ENCODE data around the gene LRTM2.

The LRTM2 gene

DNA sequence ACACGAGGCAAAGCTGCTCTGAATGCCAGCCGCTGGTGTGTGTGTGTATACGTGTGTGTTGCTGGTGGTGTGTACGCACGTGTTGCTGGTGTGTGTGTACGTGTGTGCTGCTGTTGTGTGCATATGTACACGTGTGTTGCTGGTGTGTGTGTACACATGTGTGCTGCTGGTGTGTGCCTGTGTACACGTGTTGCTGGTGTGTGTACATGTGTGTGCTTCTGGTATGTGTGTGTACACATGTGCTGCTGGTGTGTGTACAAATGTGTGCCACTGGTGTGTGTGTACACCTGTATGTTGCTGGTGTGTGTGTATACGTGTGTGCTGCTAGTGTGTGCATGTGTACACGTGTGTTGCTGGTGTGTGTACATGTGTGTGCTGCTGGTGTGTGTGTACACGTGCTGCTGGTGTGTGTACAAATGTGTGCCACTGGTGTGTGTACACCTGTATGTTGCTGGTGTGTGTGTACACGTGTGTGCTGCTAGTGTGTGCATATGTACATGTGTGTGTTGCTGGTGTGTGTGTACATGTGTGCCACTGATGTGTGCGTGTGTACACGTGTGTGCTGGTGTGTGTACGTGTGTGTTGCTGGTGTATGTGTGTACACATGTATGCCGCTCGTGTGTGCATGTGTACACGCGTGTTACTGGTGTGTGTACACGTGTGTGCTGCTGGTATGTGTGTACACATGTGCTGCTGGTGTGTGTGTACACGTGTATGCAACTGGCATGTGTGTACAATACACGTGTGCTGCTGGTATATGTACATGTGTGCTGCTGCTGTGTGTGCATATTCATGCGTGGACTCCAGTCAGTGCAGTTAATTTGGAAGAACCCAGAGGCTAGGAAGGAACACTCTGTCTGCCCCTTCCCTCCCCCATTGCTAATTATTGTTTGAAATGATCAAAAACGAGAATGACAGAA, 50.9 kb downstream of the LRTM2 start:
- DNase-seq, result no peak

DNA sequence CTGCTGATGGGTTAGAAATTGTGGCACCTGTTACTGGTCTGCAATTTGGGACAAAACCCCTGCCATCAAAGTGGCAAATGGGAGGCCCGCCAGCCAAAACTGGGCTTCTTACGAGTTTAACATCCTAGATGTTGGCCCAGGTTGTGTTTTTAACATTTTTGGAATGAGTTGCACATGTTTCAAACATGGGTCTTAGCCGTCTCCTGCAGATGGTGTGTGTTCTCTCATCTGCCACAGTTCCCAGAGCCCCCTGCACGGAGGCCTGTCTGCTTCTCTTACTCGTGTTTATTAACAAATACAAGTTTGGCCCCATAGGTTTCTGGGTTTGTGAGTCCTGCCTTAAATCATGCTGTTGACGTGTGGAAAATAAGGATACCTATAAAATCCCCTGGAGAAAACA, 51.6 kb downstream of the LRTM2 start:
- no peak for DNase-seq

GRCh38 chr12:1872448-1872847, 52.1 kb downstream of the LRTM2 start:
- no peak for DNase-seq

GRCh38 chr12:1873531-1874510, 53.5 kb downstream of the LRTM2 start:
- DNase-seq, result no peak

- DNase-seq, result no peak
These were observed 55.2 kb downstream of the LRTM2 start for GRCh38 chr12:1875608-1876007.

DNA sequence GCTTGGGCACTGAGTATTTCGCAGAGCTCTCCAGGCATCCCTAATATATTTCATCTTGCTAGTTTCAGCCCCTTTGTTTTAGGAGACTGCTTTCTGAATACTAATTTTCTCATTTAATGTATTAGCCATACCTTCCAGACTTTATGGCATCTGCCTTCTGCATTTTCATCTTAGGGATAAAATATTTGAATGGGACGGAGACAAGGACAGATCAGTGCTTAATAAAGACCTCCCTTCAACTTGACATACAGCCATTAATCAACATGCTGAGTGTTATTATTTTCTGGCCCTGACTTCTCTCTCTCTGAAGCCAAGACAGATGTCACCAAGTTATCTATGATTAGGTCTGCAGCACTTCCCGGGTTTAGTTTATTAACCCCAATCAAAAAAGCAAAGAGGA, 55.7 kb downstream of the LRTM2 start:
- no peak for DNase-seq

DNA sequence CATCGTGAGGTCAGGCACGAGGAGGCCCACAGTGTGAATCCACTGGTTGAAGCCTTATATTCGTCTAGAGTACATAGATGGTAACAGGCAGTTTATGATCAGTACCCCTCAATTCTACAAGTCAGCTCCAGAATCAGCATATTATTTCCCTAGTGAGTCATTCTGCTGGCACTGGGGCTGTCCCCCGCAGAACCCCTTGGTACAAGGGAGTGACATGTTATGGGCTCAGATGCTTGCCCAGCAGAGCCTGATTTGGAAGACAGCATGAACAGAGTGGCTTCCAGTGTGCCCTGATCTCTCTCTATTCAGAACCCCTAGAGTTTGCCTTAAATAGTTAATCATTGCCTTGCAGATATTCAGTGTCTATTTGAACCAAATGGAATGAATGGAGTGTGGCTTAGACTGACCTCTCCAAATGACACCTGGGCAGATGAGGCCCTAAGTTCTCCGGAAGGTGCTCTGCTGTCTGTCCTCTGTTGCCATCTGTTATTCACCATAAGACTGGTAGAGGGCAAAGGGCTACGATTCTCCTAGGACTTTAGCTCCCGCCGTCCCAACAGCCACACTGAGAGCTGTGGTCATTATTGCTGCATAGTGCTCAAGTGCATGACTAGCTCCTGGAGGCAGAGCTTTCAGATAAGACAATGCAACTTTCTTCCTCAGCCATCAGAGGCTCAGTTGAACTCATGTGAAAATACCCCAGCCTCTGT, 57.0 kb downstream of the LRTM2 start:
- no peak for DNase-seq

DNA sequence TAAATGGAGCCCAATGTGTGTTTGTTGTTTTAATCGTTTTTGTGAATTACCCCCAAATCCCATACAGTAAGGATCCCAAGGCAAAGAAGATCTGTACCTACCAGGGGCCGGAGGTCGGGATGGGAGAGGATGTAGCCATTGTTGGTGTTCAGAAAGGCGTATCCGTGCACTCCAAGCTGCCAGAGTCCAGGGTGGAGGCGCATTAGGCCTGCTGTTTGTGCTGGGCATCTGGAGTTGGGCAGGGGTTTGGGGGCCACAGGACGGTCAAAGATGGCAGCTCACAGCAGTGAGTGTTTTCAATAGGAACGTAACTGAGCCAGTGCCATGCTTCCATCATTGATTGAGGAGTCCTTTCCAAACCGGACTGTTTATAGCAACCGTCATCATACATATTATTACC, 57.8 kb downstream of the LRTM2 start:
- DNase-seq, result no peak

GRCh38 chr12:1878695-1879094, 58.3 kb downstream of the LRTM2 start:
- DNase-seq, result no peak

DNA sequence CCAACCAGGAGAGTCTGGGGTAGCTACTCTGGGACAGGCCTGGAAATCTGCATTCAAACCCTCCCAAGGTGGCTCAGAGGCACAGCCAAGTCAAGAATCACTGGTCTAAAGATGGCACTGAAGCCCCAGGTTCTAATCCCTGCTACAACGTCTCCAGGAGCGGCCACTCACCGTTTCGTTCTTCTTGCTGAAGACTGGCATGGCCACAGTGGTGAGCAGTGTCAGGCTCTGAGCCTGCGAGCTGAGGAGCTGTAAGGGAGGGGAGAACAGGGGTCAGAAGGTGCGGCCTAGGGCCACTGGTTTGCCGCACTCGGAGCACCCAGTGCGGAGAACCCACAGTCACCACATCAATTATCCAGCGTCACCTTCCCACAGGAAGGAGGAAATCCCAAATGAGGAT, 59.3 kb downstream of the LRTM2 start:
- DNase-seq, result no peak

DNA sequence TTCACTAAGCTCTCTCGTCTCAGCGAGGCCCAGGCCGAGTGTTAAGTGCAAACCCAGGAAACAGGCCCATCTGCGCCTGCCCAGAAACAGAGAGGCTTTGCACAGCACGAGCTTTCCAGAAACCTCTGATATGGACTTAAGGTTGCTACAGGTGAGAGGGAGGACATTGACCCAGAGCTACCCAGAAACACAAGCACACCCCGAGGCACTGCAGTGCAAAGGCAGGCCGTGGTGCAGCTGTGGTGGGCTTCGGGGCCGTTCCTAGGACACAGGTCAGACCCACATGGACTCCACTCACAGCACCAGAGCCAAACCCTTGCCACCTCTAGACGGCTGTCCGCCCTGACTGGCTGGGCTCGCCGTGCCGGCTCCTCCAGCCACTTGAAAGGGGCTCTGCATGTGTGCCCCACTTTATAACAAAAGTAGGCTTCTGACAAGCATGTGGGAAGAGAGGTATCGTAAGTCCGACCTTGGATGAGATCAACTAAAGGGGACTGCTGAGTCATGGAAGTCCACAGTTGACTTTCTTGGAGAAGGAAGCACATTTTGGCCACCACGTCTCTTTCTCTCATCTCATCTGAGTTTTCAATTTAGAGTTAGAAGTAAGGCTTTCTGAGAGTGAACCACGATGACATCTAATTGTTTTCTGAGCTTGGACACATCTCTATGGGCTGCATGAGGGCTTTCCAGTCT, 59.9 kb downstream of the LRTM2 start:
- DNase-seq, result no peak

DNA sequence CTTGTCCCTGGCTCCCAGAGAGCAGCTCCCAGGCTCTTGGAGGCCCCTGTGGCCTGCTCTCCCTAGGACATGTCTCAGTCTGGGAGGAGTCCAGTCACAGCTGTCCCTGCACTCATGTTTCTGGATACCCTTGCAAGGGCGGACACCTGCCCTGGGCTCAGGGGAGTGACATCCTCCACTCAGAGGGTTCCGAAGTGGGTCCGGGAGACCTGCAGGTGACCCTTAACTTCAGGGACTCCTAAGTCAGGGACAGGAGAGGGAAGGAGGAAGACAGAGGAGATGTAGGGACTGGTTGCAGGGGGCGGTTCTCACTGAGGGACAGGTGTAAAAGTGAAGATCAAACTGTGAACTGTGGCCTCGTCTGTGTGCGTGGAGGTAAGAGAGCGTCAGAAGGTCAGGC, 60.5 kb downstream of the LRTM2 start:
- no peak for DNase-seq

DNA sequence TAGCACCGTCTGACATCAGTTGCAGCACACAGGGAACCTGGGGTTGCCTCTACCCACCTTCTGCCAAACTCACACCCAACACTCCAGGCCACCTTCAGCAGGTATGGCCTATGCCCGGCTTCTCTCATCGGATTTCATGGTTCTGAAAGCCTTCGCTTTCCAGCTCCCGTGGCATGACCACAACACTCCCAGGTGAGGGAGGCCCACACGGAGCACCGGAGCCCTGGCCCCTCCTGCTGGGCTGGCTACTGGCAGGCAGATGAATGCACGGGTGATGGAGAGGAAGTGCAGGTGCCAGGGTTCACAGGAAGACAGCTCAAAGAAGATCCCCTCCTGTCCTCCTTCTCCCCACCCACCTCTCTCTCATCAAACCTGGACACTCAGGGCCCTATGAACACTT, 60.9 kb downstream of the LRTM2 start:
- DNase-seq, result no peak

DNA sequence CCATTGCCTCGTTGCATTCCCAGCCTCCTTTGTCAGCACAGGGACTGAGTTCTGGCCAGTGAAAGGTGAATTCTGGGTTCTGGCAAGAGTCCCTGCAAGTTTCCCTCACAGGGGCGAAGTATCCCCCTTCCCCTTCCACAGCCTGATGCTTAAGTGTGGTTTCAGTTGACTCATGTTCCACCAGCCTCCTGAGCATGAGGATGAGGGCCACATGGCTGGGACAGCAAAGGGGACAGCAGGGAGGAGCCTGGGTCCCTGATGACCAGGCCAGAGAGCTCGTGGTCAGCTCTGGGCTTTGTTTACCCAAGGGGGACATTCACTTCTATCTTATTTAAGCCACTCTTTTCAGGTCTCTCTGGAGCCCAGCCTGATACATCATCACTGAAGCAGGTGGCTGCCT, 61.6 kb downstream of the LRTM2 start:
- DNase-seq, result no peak

DNA sequence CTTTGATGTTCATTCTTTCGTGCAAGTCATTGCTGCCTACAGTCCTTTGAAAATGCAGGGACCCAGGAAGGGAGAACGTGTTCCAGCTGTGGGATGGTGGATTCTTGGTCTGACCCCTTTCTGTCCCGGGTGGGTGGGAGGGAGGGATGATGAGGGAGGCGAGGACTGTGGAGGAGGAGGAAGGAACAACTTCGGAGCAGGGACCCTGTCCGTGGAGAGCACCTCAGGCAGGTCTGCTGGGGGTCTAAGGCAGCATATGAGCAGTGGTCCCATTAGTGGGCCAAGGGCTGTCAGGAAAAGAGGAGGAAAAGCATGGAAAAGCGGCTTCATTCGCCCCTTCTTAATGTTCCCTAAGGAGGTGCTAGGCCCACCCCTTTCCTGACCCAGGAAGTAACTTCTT, 62.0 kb downstream of the LRTM2 start:
- no peak for DNase-seq

DNA sequence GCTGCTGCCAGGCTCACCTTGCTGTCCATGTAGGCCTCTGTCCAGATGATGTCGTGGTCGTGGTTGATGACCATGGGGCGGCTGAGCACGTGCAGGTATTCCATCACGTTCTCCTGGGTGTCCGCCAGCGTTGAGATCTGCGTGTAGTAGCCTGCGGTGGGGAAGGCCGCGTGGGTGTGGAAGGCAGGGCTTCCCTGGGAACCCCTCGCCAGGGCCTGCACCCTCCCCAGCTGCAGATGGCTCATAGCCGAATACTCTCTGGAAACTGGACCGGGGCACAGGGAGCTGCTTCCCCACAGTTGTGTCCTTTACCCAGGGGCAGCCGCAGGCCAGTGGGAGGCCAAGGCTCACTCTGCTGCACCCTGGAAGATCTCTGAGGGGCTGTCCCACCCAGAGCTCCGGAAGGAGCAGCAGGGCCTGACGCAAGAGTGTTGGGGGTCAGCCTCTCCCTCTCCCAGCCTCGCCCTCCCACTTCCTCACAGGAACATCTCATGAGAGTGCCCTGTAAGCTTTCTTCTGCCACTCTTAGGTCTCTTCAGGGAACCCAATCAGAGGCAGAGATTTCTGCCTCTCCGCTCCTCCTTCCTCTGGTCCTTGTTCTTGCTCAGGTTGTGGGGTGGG, 62.6 kb downstream of the LRTM2 start:
- DNase-seq, result no peak

DNA sequence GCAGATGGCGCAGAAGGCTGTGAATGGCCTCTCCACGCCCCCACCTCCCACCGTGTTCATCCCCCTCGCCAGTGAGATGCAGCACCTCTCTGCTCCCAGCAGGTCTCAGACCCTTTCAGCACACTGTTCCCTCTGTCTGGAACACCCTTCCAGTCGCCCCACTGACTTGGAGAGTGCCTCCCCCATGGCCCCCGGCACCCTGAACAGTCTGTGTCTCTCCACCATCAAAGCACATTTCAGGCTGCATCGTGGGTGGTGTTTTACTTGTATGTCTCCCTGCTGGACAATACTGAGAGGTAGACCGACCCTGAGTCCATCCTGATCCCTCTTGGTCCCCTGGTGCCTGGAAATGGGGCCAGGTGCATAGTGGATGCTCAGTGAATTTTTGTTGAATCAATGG, 63.1 kb downstream of the LRTM2 start:
- no peak for DNase-seq

DNA sequence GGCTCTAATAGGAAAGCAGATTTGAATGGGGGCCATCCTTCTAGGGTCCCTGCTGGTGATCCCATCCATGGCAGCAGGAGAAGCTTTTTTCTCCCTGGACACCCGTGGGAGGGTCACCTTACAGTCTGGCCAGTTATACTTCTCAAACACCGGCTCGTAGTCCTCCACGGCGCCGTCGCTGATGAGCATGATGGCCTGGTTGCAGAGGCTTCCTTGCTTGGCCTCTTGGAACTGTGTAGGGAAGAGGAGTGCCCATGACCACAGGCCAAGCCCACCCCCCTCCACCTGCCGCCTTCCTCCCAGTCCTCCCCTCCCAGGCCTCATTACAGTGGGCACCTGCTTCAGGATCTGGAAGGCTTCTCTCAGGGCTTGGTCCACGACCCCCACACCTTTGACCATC, 64.3 kb downstream of the LRTM2 start:
- DNase-seq, result no peak

GRCh38 chr12:1885082-1885596, 64.8 kb downstream of the LRTM2 start:
- no peak for DNase-seq

- DNase-seq, result no peak
These were observed 65.4 kb downstream of the LRTM2 start for GRCh38 chr12:1885599-1886245.
